ENCODE data around the gene TOMM40. TPM values are rescaled to one million over a fixed set of nuclear protein-coding genes. Genes with fewer than 3 reads are reported as not detected.

TOMM40 gene
- total and polyA plus RNA-seq, 2 of the 13 experiments (the other 11 are each of a cell fraction or from before 2014, with no cell fraction given) = 72.0 to 110 TPM

DNA sequence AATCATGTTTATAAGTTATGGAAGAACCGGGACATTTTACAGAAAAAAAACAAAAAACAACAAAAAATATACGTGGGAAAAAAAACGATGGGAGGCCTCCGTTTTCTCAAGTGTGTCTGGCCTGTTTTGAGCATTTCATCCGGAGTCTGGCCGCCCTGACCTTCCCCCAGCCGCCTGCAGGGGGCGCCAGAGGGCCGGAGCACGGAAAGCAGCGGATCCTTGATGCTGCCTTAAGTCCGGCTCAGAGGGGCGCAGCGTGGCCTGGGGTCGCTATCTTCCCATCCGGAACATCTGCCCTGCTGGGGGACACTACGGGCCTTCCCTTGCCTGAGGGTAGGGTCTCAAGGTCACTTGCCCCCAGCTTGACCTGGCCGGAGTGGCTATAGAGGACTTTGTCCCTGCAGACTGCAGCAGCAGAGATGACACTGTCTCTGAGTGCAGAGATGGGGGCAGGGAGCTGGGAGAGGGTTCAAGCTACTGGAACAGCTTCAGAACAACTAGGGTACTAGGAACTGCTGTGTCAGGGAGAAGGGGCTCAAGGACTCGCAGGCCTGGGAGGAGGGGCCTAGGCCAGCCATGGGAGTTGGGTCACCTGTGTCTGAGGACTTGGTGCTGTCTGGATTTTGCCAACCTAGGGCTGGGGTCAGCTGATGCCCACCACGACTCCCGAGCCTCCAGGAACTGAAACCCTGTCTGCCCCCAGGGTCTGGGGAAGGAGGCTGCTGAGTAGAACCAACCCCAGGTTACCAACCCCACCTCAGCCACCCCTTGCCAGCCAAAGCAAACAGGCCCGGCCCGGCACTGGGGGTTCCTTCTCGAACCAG, 12.8 kb downstream of the TOMM40 start (continued):
- peak; percentile 69; the same call in 1 of the 2 replicates for TF ChIP-seq DPF2 (CRISPR knock-in tag; IDR thresholded peaks at IDR 0.05; ENCODE audit: borderline replicate concordance, low read depth)
- 0 out of 2 replicates have a peak, but pooled peaks have one; percentile 49 for TF ChIP-seq BRF2 (CRISPR knock-in tag; IDR thresholded peaks at IDR 0.05)
- no peak for TF ChIP-seq ZNF33A (CRISPR knock-in tag; IDR thresholded peaks at IDR 0.05; ENCODE audit: borderline replicate concordance)
- no peak for TF ChIP-seq FOXA1 (IDR thresholded peaks at IDR 0.05)
- TF ChIP-seq FOXA1 (CRISPR knock-in tag; IDR thresholded peaks at IDR 0.05) = no peak; the same call in 1 of the 2 replicates
- TF ChIP-seq ZNF547 (CRISPR knock-in tag; IDR thresholded peaks at IDR 0.05) = no peak; the same call in 1 of the 2 replicates
- no peak for TF ChIP-seq NFKBIZ (CRISPR knock-in tag; IDR thresholded peaks at IDR 0.05)
- TF ChIP-seq PLRG1 (conservative IDR thresholded peaks at IDR 0.05) = no peak
- no peak; the same call in 1 of the 2 replicates for TF ChIP-seq ZNF644 (CRISPR knock-in tag; IDR thresholded peaks at IDR 0.05; ENCODE audit: low read depth)
- peak; percentile 93 for TF ChIP-seq STAG1 (CRISPR knock-in tag; IDR thresholded peaks at IDR 0.05)
- TF ChIP-seq ZNF747 (CRISPR knock-in tag; IDR thresholded peaks at IDR 0.05; ENCODE audit: borderline replicate concordance) = 0 out of 2 replicates have a peak, but pooled peaks have one; percentile 21
- TF ChIP-seq U2AF2 (IDR thresholded peaks at IDR 0.05; ENCODE audit: low read depth, low read length) = no peak
- 0 out of 2 replicates have a peak, but pooled peaks have one; percentile 23 for TF ChIP-seq ZNF512 (CRISPR knock-in tag; IDR thresholded peaks at IDR 0.05)
- peak; percentile 43; the same call in 1 of the 2 replicates for TF ChIP-seq TRIM24 (CRISPR knock-in tag; IDR thresholded peaks at IDR 0.05)
- TF ChIP-seq NFIB (CRISPR knock-in tag; IDR thresholded peaks at IDR 0.05; ENCODE audit: borderline replicate concordance) = no peak
- no peak for TF ChIP-seq ZNF773 (CRISPR knock-in tag; IDR thresholded peaks at IDR 0.05; ENCODE audit: borderline replicate concordance)
- no peak for TF ChIP-seq ZNF720 (CRISPR knock-in tag; IDR thresholded peaks at IDR 0.05)
- peak; percentile 89 for TF ChIP-seq REPIN1 (CRISPR knock-in tag; IDR thresholded peaks at IDR 0.05; ENCODE audit: borderline replicate concordance, low read depth)
- TF ChIP-seq ZNF780A (CRISPR knock-in tag; IDR thresholded peaks at IDR 0.05) = no peak
- no peak for TF ChIP-seq MTF1 (CRISPR knock-in tag; IDR thresholded peaks at IDR 0.05)
- TF ChIP-seq TAF15 (IDR thresholded peaks at IDR 0.05; ENCODE audit: low read depth, low read length, poor library complexity, severe bottlenecking) = no peak
- TF ChIP-seq, protein P1, sequence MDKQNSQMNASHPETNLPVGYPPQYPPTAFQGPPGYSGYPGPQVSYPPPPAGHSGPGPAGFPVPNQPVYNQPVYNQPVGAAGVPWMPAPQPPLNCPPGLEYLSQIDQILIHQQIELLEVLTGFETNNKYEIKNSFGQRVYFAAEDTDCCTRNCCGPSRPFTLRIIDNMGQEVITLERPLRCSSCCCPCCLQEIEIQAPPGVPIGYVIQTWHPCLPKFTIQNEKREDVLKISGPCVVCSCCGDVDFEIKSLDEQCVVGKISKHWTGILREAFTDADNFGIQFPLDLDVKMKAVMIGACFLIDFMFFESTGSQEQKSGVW (CRISPR knock-in tag; IDR thresholded peaks at IDR 0.05; ENCODE audit: borderline replicate concordance) = no peak
- TF ChIP-seq ZKSCAN1 (IDR thresholded peaks at IDR 0.05; ENCODE audit: low read length) = no peak
- no peak for TF ChIP-seq SRSF9 (IDR thresholded peaks at IDR 0.05; ENCODE audit: borderline replicate concordance, insufficient read depth, low read depth, low read length, poor library complexity, severe bottlenecking)
- no peak for TF ChIP-seq PAWR (CRISPR knock-in tag; IDR thresholded peaks at IDR 0.05; ENCODE audit: borderline replicate concordance)
- 0 out of 2 replicates have a peak, but pooled peaks have one; percentile 34 for TF ChIP-seq RCOR2 (CRISPR knock-in tag; IDR thresholded peaks at IDR 0.05)
- no peak; the same call in 1 of the 2 replicates for TF ChIP-seq ZNF616 (CRISPR knock-in tag; IDR thresholded peaks at IDR 0.05; ENCODE audit: low read depth)
- no peak for TF ChIP-seq ZNF781 (CRISPR knock-in tag; IDR thresholded peaks at IDR 0.05; ENCODE audit: borderline replicate concordance, not compliant biosample characterization)

Data from HepG2 (cell line).